ENCODE measurements around the gene MADCAM1. TPM values are rescaled to one million over a fixed set of nuclear protein-coding genes. Genes with fewer than 3 reads are reported as not detected.

MADCAM1 gene
- total and polyA plus RNA-seq, 10 of the 15 experiments (the other 5 are each of a cell fraction or from before 2014, with no cell fraction given) = 0.06 to 0.32 (median 0.31) TPM; not detected in 5

DNA sequence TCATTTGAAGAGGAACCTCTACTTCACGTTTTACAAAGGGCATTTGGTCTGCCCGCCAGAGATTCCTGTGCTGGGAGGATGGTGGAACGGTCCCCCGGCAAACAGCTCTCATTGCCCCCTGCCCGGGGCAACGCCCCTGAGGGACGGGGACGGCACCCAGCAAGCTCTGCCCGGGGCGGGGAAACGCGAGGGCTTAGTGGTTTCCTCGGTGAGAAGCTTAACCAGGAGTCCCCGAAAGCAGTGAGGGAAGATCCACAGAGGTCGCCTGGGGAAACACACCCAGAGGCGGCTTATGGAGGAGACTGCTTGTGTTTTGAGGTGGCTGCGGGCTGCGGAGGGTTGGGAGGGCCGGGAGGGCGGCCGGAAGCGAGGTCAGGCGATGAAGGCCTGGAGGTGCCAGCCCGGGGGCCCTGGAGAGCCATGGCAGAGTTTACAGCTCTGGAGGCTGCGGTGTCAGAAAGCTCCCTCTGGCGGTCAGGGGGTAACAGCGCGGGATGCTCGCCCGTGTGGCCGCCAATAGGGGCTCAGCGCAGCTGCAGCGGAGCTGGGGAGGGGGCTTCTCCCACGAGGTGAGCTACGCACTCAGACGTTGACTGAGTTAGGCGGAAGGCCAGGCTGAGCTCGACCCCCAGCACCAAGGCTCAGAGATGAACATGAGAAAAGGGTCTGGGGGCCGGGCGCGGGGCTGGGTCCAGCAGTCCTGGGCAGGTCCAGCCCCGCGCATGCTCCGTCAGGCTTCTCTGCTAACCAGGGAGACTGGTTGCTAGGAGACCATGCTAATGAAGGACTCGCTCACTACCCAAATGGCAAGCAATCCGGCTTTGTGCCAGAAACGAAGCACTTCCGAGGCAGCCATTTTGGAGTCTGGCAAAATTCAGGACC is 10.4 kb downstream of the MADCAM1 start (continued):
- TF ChIP-seq, protein P1, sequence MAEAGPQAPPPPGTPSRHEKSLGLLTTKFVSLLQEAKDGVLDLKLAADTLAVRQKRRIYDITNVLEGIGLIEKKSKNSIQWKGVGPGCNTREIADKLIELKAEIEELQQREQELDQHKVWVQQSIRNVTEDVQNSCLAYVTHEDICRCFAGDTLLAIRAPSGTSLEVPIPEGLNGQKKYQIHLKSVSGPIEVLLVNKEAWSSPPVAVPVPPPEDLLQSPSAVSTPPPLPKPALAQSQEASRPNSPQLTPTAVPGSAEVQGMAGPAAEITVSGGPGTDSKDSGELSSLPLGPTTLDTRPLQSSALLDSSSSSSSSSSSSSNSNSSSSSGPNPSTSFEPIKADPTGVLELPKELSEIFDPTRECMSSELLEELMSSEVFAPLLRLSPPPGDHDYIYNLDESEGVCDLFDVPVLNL (IDR thresholded peaks at IDR 0.05; ENCODE audit: low read depth, low read length) = no peak
- no peak for TF ChIP-seq BRCA1 (IDR thresholded peaks at IDR 0.05; ENCODE audit: low read depth, low read length)
- no peak for TF ChIP-seq FOXM1 (IDR thresholded peaks at IDR 0.05; ENCODE audit: low read depth, low read length)
- TF ChIP-seq FOS (IDR thresholded peaks at IDR 0.05; ENCODE audit: borderline replicate concordance, extremely low read depth, insufficient read length) = no peak
- TF ChIP-seq SMAD5 (IDR thresholded peaks at IDR 0.05; ENCODE audit: low read depth) = no peak
- no peak for TF ChIP-seq IKZF1 (conservative IDR thresholded peaks at IDR 0.05)
- no peak for TF ChIP-seq WRNIP1 (IDR thresholded peaks at IDR 0.05; ENCODE audit: borderline replicate concordance, low read depth, low read length)
- 0 out of 2 replicates have a peak, but pooled peaks have one; percentile 10 for TF ChIP-seq POLR2AphosphoS2 (IDR thresholded peaks at IDR 0.05; ENCODE audit: low read depth, low read length)
- TF ChIP-seq TCF7 (IDR thresholded peaks at IDR 0.05; ENCODE audit: borderline replicate concordance) = no peak
- TF ChIP-seq CEBPB (IDR thresholded peaks at IDR 0.05; ENCODE audit: borderline replicate concordance in 1 of 2, low read depth in 2 of 2, low read length in 2 of 2) = no peak
- TF ChIP-seq, protein P2, sequence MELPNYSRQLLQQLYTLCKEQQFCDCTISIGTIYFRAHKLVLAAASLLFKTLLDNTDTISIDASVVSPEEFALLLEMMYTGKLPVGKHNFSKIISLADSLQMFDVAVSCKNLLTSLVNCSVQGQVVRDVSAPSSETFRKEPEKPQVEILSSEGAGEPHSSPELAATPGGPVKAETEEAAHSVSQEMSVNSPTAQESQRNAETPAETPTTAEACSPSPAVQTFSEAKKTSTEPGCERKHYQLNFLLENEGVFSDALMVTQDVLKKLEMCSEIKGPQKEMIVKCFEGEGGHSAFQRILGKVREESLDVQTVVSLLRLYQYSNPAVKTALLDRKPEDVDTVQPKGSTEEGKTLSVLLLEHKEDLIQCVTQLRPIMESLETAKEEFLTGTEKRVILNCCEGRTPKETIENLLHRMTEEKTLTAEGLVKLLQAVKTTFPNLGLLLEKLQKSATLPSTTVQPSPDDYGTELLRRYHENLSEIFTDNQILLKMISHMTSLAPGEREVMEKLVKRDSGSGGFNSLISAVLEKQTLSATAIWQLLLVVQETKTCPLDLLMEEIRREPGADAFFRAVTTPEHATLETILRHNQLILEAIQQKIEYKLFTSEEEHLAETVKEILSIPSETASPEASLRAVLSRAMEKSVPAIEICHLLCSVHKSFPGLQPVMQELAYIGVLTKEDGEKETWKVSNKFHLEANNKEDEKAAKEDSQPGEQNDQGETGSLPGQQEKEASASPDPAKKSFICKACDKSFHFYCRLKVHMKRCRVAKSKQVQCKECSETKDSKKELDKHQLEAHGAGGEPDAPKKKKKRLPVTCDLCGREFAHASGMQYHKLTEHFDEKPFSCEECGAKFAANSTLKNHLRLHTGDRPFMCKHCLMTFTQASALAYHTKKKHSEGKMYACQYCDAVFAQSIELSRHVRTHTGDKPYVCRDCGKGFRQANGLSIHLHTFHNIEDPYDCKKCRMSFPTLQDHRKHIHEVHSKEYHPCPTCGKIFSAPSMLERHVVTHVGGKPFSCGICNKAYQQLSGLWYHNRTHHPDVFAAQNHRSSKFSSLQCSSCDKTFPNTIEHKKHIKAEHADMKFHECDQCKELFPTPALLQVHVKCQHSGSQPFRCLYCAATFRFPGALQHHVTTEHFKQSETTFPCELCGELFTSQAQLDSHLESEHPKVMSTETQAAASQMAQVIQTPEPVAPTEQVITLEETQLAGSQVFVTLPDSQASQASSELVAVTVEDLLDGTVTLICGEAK (IDR thresholded peaks at IDR 0.05; ENCODE audit: borderline replicate concordance) = no peak
- TF ChIP-seq MYB (IDR thresholded peaks at IDR 0.05; ENCODE audit: borderline replicate concordance, low read depth, low read length) = no peak
- TF ChIP-seq, protein P3, sequence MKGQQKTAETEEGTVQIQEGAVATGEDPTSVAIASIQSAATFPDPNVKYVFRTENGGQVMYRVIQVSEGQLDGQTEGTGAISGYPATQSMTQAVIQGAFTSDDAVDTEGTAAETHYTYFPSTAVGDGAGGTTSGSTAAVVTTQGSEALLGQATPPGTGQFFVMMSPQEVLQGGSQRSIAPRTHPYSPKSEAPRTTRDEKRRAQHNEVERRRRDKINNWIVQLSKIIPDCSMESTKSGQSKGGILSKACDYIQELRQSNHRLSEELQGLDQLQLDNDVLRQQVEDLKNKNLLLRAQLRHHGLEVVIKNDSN (IDR thresholded peaks at IDR 0.05; ENCODE audit: borderline replicate concordance, extremely low read length, insufficient read depth, low read depth, low read length) = no peak
- TF ChIP-seq SP1 (IDR thresholded peaks at IDR 0.05; ENCODE audit: low read depth, low read length) = peak; percentile 4
- TF ChIP-seq CBFB (IDR thresholded peaks at IDR 0.05; ENCODE audit: low read depth) = peak; percentile 81; the same call in 1 of the 2 replicates
- TF ChIP-seq STAT1 (conservative IDR thresholded peaks at IDR 0.05) = 0 out of 2 replicates have a peak, but pooled peaks have one; percentile 31
- TF ChIP-seq, protein P4, sequence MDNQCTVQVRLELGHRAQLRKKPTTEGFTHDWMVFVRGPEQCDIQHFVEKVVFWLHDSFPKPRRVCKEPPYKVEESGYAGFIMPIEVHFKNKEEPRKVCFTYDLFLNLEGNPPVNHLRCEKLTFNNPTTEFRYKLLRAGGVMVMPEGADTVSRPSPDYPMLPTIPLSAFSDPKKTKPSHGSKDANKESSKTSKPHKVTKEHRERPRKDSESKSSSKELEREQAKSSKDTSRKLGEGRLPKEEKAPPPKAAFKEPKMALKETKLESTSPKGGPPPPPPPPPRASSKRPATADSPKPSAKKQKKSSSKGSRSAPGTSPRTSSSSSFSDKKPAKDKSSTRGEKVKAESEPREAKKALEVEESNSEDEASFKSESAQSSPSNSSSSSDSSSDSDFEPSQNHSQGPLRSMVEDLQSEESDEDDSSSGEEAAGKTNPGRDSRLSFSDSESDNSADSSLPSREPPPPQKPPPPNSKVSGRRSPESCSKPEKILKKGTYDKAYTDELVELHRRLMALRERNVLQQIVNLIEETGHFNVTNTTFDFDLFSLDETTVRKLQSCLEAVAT (IDR thresholded peaks at IDR 0.05) = no peak
- no peak for TF ChIP-seq EZH2 (IDR thresholded peaks at IDR 0.05; ENCODE audit: borderline replicate concordance, control insufficient read depth, low read depth, low read length)
